ENCODE measurements around the gene GORAB.
A peak's percentile ranks its signal among the peaks of the same experiment; 100 is the strongest.

GORAB gene, protein sequence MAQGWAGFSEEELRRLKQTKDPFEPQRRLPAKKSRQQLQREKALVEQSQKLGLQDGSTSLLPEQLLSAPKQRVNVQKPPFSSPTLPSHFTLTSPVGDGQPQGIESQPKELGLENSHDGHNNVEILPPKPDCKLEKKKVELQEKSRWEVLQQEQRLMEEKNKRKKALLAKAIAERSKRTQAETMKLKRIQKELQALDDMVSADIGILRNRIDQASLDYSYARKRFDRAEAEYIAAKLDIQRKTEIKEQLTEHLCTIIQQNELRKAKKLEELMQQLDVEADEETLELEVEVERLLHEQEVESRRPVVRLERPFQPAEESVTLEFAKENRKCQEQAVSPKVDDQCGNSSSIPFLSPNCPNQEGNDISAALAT

DNA sequence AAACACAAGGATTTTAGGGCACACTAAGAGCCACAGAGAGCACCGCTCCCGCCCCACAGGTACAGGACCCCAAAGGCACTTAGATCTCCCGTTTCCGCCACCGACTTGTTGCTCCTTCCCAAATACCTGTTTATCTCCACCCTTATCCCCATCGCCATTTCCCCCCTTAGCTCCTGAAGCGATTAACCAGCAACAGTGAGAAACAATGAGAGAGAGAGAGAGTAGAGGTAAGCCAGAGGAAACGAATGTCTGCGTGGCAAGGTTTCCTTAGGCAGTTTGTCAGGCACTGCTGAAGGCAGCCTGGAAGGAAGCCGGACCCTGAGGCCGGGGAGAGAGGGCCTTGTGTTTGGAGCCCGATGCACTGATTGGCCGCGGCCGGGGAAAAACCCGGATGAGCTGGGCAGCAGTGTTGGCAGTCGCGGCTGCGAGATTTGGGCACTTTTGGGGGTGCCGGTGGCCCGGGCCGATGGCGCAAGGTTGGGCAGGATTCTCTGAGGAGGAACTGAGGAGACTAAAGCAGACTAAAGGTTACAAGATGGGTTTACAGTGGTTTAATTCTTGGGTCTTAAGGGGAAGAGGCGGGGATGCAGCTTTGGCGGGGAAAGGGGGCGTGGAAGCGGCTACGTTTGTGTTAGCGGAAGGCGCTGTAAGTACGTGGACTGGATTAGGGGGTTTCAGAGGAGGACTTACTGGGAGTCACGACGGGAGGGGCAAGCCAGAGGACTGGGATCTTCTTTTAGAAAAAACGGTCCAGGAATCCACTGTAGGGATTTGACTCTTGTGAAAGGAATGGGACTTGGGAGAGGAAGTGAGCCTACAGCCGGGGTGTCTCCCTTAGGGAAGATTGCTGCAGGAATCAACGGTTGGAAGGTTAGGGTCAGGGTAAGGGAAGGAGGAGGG lies at the start of gene GORAB:
Gene GORAB (plus strand): TSS at position 409 of the 900 bp plus-strand sequence. CDS start 58 bp downstream, at position 467.
- no peak for TF ChIP-seq CTCF (IDR thresholded peaks at IDR 0.05; ENCODE audit: insufficient read depth, missing control alignments)

GRCh38 chr1:170483051-170483450 lies 48.9 kb upstream of the GORAB start:
- FAIRE-seq (no peak), DNase-seq (ENCODE audit: insufficient read length, low spot score) (no peak)
- no peak for TF ChIP-seq CTCF (IDR thresholded peaks at IDR 0.05; ENCODE audit: insufficient read depth, missing control alignments)

More for the DNA sequence above, at the start of gene GORAB:
- FAIRE-seq (peak; percentile 89), DNase-seq (ENCODE audit: insufficient read length, low spot score) (peak; percentile 74)

GRCh38 chr1:170487503-170487902 lies 44.5 kb upstream of the GORAB start:
- DNase-seq (ENCODE audit: insufficient read length, low spot score), result no peak
- no peak for TF ChIP-seq CTCF (IDR thresholded peaks at IDR 0.05; ENCODE audit: insufficient read depth, missing control alignments)
- FAIRE-seq, result no peak

DNA sequence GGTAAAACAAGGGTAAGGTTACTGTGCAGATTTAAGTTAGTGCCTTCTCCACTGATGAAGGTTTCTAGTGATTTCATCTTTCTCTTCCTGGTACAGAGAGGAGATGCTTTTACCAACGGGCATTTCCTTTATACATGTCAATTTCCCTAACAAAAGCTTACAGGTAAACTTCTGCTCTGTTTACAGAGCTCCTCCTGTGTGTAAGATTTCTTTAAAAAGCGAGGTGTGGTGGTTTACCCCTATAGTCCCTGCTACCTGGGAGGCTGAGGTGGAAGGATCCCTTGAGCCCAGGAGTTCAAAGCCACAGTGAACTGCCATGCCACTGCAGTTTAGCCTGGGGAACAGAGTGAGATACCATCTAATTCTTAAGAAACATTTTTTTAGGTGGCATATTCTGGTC lies 40.7 kb upstream of the GORAB start:
- no peak for TF ChIP-seq CTCF (IDR thresholded peaks at IDR 0.05; ENCODE audit: insufficient read depth, missing control alignments)
- DNase-seq (ENCODE audit: insufficient read length, low spot score) (no peak), FAIRE-seq (no peak)

DNA sequence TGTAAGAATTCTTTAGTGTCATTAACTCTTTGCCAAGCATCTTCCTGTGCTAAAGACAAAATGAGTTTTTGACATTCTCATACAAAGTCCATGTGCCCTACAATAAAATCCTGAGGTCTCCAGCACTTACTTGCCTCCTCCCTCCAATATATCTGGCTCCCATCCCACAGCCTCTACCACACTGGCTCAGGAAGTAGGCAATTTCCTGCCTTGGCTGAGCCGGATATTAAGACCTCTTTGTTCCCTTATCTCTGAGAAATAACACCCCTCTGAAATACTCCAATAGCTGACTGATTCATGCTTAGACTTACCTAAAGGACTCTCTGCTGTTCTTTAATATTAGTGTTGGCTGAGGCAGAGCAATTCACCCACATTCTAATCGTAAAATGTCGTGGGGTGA lies 37.6 kb upstream of the GORAB start:
- no peak for FAIRE-seq
- no peak for DNase-seq (ENCODE audit: insufficient read length, low spot score)
- no peak for TF ChIP-seq CTCF (IDR thresholded peaks at IDR 0.05; ENCODE audit: insufficient read depth, missing control alignments)

- FAIRE-seq, result no peak
- DNase-seq (ENCODE audit: insufficient read length, low spot score), result no peak
- no peak for TF ChIP-seq CTCF (IDR thresholded peaks at IDR 0.05; ENCODE audit: insufficient read depth, missing control alignments)
Measured at GRCh38 chr1:170495006-170495405, 37.0 kb upstream of the GORAB start.

Measured in D721Med (cell line).